Mesodermal cell (in vitro differentiated cells): ENCODE measurements around the gene ALK.

ENCODE experiments used
- H3K27ac ChIP-seq: 2 replicates; pipeline ENCODE4 v1.7.0; 2013; ENCODE audit warnings: mild to moderate bottlenecking, low read depth, low read length, moderate library complexity; ENCODE audit not compliant: severe bottlenecking
- H3K36me3 ChIP-seq: 2 replicates; pipeline ENCODE4 v1.7.1; 2013; ENCODE audit warnings: mild to moderate bottlenecking, low read length, moderate library complexity; ENCODE audit not compliant: control insufficient read depth, insufficient read depth
- H3K4me1 ChIP-seq: one replicate; pipeline ENCODE4 v1.7.1; 2013; ENCODE audit warnings: mild to moderate bottlenecking, low read length; ENCODE audit not compliant: insufficient read depth, control insufficient read depth, poor library complexity, severe bottlenecking
- H3K4me3 ChIP-seq: 2 replicates; pipeline ENCODE4 v1.7.0; 2013; ENCODE audit warnings: low read length, control low read depth, mild to moderate bottlenecking; ENCODE audit not compliant: insufficient read depth, poor library complexity, severe bottlenecking; ENCODE audit errors: extremely low read depth
- H3K9me3 ChIP-seq: 2 replicates; pipeline ENCODE4 v1.7.1; 2013; ENCODE audit warnings: mild to moderate bottlenecking, low read length, moderate library complexity; ENCODE audit not compliant: control insufficient read depth
- WGBS, 2 experiments: methylation state at CpG; one replicate each; pipeline ENCODE4 v1.1.5; 2013; ENCODE audit warnings: missing lambda C conversion rate in 2 of 2; ENCODE audit not compliant: insufficient coverage in 2 of 2; 5-methylcytosine and 5-hydroxymethylcytosine counted together

Gene ALK

DNA sequence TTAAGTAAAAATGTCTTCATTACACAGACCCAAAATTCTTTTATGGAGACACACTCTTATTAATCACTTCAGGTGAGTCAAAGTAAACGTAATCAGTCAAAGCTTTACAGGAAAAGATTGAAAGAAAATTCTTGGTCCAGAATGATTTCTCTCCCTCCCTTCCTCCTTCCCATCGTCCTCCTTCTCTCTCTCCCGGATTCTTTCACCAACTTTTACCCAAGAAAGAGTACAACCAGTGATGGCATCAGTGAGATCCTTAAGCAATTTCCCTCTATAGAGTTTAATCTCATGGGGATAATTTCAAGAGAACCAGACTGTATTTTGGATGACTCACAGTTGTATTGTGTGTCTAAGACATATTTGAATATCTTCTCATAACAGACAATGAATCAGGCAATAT lies 258.1 kb downstream of the ALK start:
- Histone ChIP-seq H3K36me3 (no peaks in the 10 kb centered on the region), H3K27ac (no peak overlapping the region), H3K9me3 (no peaks in the 10 kb centered on the region), H3K4me1 (no peaks in the 10 kb centered on the region), H3K4me3 (no peak overlapping the region)
- WGBS, 2 experiments: 100% methylated on average over 1 to 2 of the region's 3 CpGs

DNA sequence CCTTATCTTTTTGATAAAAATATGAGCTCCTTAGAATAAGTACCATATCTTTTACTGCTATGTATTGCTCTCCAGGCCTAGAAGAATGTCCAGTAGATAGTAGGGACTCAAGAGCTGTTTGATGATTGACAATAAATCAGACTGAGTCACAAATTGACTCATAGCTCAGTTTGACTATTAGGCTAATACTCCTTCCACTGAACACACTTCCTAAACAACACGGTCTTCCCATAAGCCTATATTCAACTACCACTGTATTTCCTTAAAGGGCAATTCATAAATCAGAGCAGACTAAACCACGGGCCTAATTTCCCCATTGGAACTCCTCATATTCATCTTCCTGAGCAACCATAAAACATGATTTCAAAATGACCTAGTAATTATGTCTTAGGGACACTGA lies 258.5 kb downstream of the ALK start:
- Histone ChIP-seq H3K4me3 (no peak overlapping the region), H3K9me3 (no peaks in the 10 kb centered on the region), H3K36me3 (no peaks in the 10 kb centered on the region), H3K27ac (no peak overlapping the region), H3K4me1 (no peaks in the 10 kb centered on the region)
- 57 to 86% methylated on average over 1 of the region's 2 CpGs for WGBS, 2 experiments

DNA sequence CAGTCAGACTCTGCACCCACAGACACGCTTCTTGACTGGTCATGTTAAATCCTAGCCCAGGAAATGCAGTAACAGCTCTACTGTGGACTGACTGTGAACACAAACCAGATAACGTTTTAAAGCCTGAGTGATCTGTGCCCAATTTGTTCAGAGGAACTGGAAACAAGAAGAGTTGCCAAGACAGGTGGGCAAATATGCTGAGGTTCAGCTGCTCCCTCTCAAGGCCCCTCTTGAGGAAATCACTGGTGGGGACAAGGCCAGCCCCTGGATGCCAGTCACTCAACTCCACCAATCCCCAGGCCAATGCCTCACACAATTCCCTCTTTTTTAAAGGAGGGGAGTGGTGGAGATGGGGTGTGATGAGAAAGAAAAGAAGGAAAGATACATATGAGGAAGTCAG lies 261.2 kb downstream of the ALK start:
- no peak overlapping the region for H3K4me3 ChIP-seq
- H3K27ac ChIP-seq: no peak overlapping the region
- H3K4me1 ChIP-seq: no peaks in the 10 kb centered on the region
- 87 to 100% methylated on average over 2 of the region's 2 CpGs for WGBS, 2 experiments
- no peaks in the 10 kb centered on the region for H3K9me3 ChIP-seq
- H3K36me3 ChIP-seq: no peaks in the 10 kb centered on the region

DNA sequence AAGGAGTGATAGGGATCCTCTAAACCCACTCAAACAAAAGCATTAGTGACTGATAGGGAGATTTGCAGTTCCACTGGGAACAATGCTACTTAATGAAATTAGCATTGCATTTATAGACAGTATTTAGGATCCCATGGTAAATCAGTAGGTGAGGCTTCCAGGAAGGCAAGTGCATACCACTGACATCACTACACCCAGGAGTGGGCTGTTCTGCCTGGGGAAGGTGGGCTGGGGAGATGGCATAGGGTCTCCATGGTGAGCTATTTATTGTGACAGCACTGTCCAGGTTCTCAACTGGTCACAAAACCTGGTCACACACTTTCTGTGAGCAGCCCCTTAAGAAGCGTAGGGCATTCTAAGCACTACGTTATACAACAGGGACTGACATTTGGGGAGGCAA lies 262.2 kb downstream of the ALK start:
- no peaks in the 10 kb centered on the region for H3K36me3 ChIP-seq
- no peak overlapping the region for H3K4me3 ChIP-seq
- no peaks in the 10 kb centered on the region for H3K9me3 ChIP-seq
- 94 to 100% methylated on average over 2 of the region's 2 CpGs for WGBS, 2 experiments
- H3K27ac ChIP-seq: no peak overlapping the region
- H3K4me1 ChIP-seq: no peaks in the 10 kb centered on the region

DNA sequence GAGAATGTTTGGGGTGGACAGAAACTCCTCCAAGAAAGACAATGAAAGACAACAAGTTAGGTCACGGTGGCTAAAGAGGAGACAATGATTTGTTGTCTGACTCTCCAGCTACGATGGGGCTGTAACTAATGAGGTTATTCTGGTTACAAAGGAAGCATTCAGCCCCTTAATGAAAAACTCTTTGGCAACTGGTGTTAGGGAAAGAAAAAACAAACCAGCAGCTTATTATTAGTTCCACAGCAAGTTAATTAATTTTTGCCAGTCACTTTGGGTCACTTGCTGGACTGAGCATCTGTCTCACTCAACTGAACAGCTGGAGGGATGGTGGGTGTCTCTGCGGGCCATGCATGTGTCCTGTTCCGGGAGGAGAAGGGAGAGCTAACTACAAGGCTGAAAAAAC lies 263.7 kb downstream of the ALK start:
- 67 to 100% methylated on average over 1 to 2 of the region's 4 CpGs for WGBS, 2 experiments
- H3K27ac ChIP-seq: peak overlapping the region; percentile 43

DNA sequence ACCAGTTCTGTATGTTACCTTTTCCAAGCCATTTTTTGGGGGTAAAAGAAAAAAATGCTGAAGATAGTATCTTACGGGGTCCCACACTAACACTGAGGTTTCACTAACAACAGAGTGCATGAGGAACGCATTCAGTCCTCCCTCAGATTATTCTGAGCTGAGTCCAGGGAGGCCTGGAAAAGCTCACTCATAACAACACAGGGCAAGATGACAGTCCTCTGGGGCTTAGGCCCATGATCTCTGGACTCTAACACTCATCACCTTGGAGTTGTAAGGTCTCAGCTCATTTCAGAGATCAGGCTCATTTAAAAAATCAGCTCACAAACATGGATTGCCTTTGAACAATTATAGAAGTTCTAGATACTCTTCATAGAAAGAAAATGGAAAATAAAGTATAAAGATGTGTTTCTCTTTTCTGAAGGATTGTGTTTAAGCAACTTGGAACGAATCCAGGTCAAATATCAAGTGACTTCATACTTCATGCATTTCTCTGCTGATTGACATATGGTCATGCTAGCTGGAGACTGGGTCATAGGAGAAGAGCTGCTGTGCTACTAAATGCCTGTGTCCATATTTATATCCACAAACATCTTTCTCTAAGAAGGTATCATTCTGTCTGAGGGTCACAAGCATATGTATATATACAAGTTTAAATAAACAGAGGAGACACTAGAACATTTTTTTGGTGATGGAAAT lies 265.8 kb downstream of the ALK start:
- no peak overlapping the region for H3K4me3 ChIP-seq
- no peaks in the 10 kb centered on the region for H3K9me3 ChIP-seq
- no peak overlapping the region for H3K27ac ChIP-seq
- H3K4me1 ChIP-seq: peaks cover 3% of the 10 kb centered on the region
- H3K36me3 ChIP-seq: no peaks in the 10 kb centered on the region
- WGBS, 2 experiments: 79 to 93% methylated on average over 2 of the region's 3 CpGs

More for the DNA sequence above, 263.7 kb downstream of the ALK start:
- Histone ChIP-seq H3K36me3 (no peaks in the 10 kb centered on the region), H3K9me3 (no peaks in the 10 kb centered on the region), H3K4me1 (no peaks in the 10 kb centered on the region), H3K4me3 (no peak overlapping the region)

DNA sequence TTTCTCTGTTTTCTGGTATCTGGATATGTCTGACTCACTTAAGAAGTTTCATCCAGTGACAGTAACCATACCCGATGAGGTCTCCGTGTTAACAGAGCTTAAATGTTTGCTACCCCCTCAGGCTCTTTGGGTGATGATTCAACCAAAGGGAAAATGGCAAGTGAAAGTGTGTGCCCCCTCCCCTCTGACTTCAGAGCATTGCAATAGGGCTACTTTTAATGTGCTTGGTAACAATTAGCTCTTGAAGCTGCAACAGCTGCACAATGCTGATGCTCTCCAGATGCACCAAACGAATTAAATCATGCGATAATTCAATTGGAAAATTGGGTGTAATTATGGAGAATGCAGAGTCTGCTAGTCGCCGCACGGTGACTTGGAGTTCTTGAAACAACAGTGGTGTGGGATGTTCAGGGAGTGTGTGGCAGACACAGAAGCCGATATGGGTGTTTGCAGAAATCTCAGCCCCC lies 270.7 kb downstream of the ALK start:
- no peaks in the 10 kb centered on the region for H3K36me3 ChIP-seq
- no peak overlapping the region for H3K4me3 ChIP-seq
- H3K27ac ChIP-seq: peak overlapping the region; percentile 67
- peaks cover 3% of the 10 kb centered on the region for H3K4me1 ChIP-seq
- H3K9me3 ChIP-seq: peaks cover 14% of the 10 kb centered on the region
- 78 to 87% methylated on average over 6 to 7 of the region's 8 CpGs for WGBS, 2 experiments

DNA sequence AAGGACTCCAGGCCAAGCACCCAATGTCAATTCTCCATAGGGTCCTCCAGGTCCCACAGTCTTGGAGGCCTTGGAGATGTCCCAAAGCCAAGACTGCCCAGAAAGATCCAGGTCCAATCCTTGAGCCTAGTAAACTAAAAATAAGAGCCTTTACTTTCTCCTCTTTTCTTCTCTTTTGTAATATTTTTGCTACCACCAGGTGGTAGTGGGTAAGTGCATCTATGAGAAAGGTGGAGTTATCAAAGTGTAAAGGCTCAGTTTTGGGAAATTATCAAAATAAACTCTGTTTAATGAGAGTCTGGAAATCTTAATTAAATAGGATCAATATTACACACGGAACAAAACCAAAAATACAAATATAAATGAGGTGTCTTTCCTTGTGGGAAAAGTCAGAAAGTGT lies 276.4 kb downstream of the ALK start:
- peaks cover 14% of the 10 kb centered on the region for H3K9me3 ChIP-seq
- no peaks in the 10 kb centered on the region for H3K36me3 ChIP-seq
- no CpG with 5 or more reads among the region's 1 CpG for WGBS, 2 experiments
- H3K27ac ChIP-seq: no peak overlapping the region
- no peak overlapping the region for H3K4me3 ChIP-seq
- no peaks in the 10 kb centered on the region for H3K4me1 ChIP-seq

DNA sequence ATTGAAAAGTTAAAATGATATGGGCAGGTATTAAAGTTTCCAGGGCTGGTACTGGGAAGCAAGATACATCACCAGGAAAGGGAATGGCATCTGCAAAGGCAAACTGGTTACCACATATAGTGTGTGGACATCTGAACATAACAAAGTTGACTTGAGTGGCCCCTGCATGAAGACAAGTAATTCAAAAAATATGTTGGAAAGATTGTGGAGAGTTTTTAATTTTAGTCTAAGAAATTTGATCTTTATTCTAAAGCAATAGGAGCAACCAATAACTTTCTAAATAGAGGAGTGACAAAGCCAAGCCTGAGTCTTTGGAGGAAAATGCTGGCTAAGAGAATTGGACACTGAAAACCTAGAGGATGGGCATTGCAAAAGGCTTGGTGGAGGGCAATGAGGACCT lies 278.2 kb downstream of the ALK start:
- peaks cover 5% of the 10 kb centered on the region for H3K9me3 ChIP-seq
- no peak overlapping the region for H3K4me3 ChIP-seq

DNA sequence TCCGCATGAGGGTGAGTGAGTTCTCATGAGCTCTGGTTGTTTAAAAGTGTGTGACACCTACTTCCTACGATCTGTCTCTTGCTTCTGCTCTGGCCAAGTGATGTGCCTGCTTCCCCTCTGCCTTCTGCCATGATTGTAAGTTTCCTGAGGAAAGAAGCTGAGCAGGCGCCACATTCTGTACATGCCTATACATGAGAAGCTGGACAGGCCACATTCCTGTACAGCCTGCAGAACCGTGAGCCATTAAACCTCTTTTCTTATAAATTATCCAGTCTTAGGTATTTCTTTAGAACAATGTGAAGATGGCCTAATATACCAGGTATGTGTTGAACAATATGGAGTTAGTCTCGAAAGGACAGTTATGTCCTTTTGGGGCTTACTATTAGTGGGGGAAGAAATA lies 281.0 kb downstream of the ALK start:
- Histone ChIP-seq H3K27ac (no peak overlapping the region), H3K4me1 (no peaks in the 10 kb centered on the region), H3K36me3 (no peaks in the 10 kb centered on the region), H3K4me3 (no peak overlapping the region), H3K9me3 (no peaks in the 10 kb centered on the region)
- WGBS, 2 experiments: 61 to 64% methylated on average over 3 to 4 of the region's 5 CpGs

More for the DNA sequence above, 278.2 kb downstream of the ALK start:
- no peaks in the 10 kb centered on the region for H3K36me3 ChIP-seq
- H3K27ac ChIP-seq: no peak overlapping the region
- H3K4me1 ChIP-seq: no peaks in the 10 kb centered on the region

DNA sequence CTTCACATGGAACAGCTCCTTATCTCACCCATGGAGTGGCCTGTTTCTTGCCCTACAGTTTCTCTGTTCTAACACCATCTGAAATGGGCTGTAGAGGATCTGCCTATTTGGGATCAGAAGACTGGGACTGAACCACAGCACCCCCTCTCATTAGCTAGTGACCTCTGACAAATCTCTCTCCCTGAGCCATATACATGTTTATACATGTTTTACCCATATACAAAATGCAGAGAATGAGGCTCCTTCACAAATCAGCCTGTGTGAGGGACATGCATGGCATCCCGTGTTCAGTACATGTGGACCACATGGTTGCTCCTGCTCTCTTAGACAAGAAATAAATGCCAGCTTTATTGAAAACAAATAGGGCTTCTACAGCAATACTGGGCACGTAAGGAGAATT lies 282.7 kb downstream of the ALK start:
- no peaks in the 10 kb centered on the region for H3K4me1 ChIP-seq
- WGBS, 2 experiments: 100% methylated on average over 1 of the region's 2 CpGs; no CpG with 5 or more reads in 1 of the 2 experiments

More for the DNA sequence above, 282.7 kb downstream of the ALK start:
- no peaks in the 10 kb centered on the region for H3K9me3 ChIP-seq
- no peaks in the 10 kb centered on the region for H3K36me3 ChIP-seq
- no peak overlapping the region for H3K27ac ChIP-seq
- H3K4me3 ChIP-seq: no peak overlapping the region
